SK-N-SH (cell line): Measurements from ENCODE around the gene WTAP. TPM values are rescaled to one million over a fixed set of nuclear protein-coding genes. Genes with fewer than 3 reads are reported as not detected.
A peak's percentile ranks its signal among the peaks of the same experiment; 100 is the strongest.

Experiments used
- CTCF ChIA-PET: fragments of 300-600, 350-600 bp; formaldehyde crosslinking; extraction: SDS; loops from one replicate; lab custom pipeline; 2021; lab: Yijun Ruan, JAX
- POLR2A ChIA-PET: fragments of 350-600 bp; sonication (Branson Sonifier 250); formaldehyde crosslinking; extraction: SDS; loops from one replicate; lab custom pipeline; 2020; ENCODE audit warnings: antibody characterized with exemption, inconsistent platforms; lab: Yijun Ruan, JAX
- DNase-seq: peaks from one replicate; pipeline ENCODE4 v3.0.0; 2012
- H2AFZ ChIP-seq: fragments of 200-600 bp; sonication (generic); 2 replicates; pipeline ENCODE4 v1.8.1; 2016; ENCODE audit warnings: antibody characterized with exemption, mild to moderate bottlenecking, low read depth
- H3F3A ChIP-seq: fragments of 200-600 bp; sonication (generic); replicated peaks from 2 replicates; pipeline ENCODE3; 2016; ENCODE audit warnings: antibody characterized with exemption, mild to moderate bottlenecking; ENCODE audit not compliant: insufficient read depth
- H3K27ac ChIP-seq, 2 experiments: fragments of 200-500 bp in 1 of 2; fragments of 200-600 bp in 1 of 2; sonication (Bioruptor generic) in 1 of 2; sonication (generic), shearing (Covaris generic) in 1 of 2; 2 replicates each; pipeline versions ENCODE4 v1.5.1 to v1.6.1; 2014 to 2016; ENCODE audit warnings: low read depth in 2 of 2, inconsistent platforms in 1 of 2, low read length in 1 of 2, mild to moderate bottlenecking in 1 of 2, mixed read lengths in 1 of 2
- H3K27me3 ChIP-seq: fragments of 200-600 bp; sonication (generic), shearing (Covaris generic); 2 replicates; pipeline ENCODE4 v1.6.1; 2016; ENCODE audit warnings: mixed run types; ENCODE audit not compliant: insufficient read depth
- H3K36me3 ChIP-seq, 2 experiments: fragments of 200-500 bp in 1 of 2; fragments of 200-600 bp in 1 of 2; sonication (Bioruptor generic) in 1 of 2; sonication (generic) in 1 of 2; replicated peaks in 1 of 2; 2 replicates each; pipeline versions ENCODE3 to v1.5.1; 2014 to 2016; ENCODE audit warnings: low read length in 1 of 2, mild to moderate bottlenecking in 1 of 2; ENCODE audit not compliant: insufficient read depth in 2 of 2, control insufficient read depth in 1 of 2
- H3K4me1 ChIP-seq, 2 experiments: fragments of 200-500 bp in 1 of 2; fragments of 200-600 bp in 1 of 2; sonication (Bioruptor generic) in 1 of 2; sonication (generic), shearing (Covaris generic) in 1 of 2; 2 replicates each; pipeline versions ENCODE4 v1.5.1 to v1.6.1; 2014 to 2016; ENCODE audit warnings: low read depth in 1 of 2, low read length in 1 of 2, mixed run types in 1 of 2; ENCODE audit not compliant: insufficient read depth in 2 of 2, control insufficient read depth in 1 of 2
- H3K4me2 ChIP-seq: fragments of 200-600 bp; sonication (generic), shearing (Covaris generic); 2 replicates; pipeline ENCODE4 v1.6.1; 2017; ENCODE audit warnings: mixed run types
- H3K4me3 ChIP-seq, 2 experiments: fragments of 200-500 bp in 1 of 2; fragments of 200-600 bp in 1 of 2; sonication (Bioruptor generic) in 1 of 2; sonication (generic), shearing (Covaris generic) in 1 of 2; 2 replicates each; pipeline versions ENCODE4 v1.5.1 to v1.8.1; 2014 to 2016; ENCODE audit warnings: low read depth in 2 of 2, inconsistent platforms in 1 of 2, low read length in 1 of 2, mild to moderate bottlenecking in 1 of 2, mixed read lengths in 1 of 2, moderate library complexity in 1 of 2
- H3K79me2 ChIP-seq: fragments of 200-600 bp; sonication (generic); 2 replicates; pipeline ENCODE4 v1.8.1; 2017; ENCODE audit warnings: mild to moderate bottlenecking; ENCODE audit not compliant: insufficient read depth
- H3K9ac ChIP-seq: fragments of 200-600 bp; sonication (generic); 2 replicates; pipeline ENCODE4 v1.6.1; 2017; ENCODE audit warnings: mixed run types
- H3K9me2 ChIP-seq: fragments of 200-600 bp; sonication (generic); 2 replicates; pipeline ENCODE4 v1.6.1; 2017; ENCODE audit warnings: mixed run types
- H3K9me3 ChIP-seq: fragments of 200-600 bp; sonication (generic); 2 replicates; pipeline ENCODE4 v1.6.1; 2017; ENCODE audit warnings: mixed run types, mild to moderate bottlenecking, moderate library complexity
- H4K20me1 ChIP-seq: fragments of 200-600 bp; sonication (generic); 2 replicates; pipeline ENCODE4 v1.6.1; 2017; ENCODE audit warnings: mild to moderate bottlenecking, mixed run types; ENCODE audit not compliant: insufficient read depth
- CTCF ChIP-seq: fragments of 200-600 bp; sonication (generic); IDR thresholded peaks from 2 replicates; pipeline ENCODE4 v1.6.1; 2017; ENCODE audit warnings: antibody characterized with exemption, mild to moderate bottlenecking, moderate library complexity
- EZH2phosphoT487 ChIP-seq: fragments of 200-600 bp; sonication (generic); IDR thresholded peaks from 2 replicates; pipeline ENCODE4 v1.6.1; 2017; ENCODE audit warnings: low read depth, mixed run types, mild to moderate bottlenecking, antibody characterized with exemption, moderate library complexity, borderline replicate concordance
- FOXM1 ChIP-seq: IDR thresholded peaks from 2 replicates; pipeline ENCODE4 v1.4.0; 2012; ENCODE audit warnings: low read depth, mild to moderate bottlenecking
- GABPA ChIP-seq: IDR thresholded peaks from 2 replicates; pipeline ENCODE4 v1.4.0; 2012; ENCODE audit warnings: low read depth, mild to moderate bottlenecking
- GATA2 ChIP-seq: sonication (generic); formaldehyde crosslinking; IDR thresholded peaks from 2 replicates; pipeline ENCODE4 v1.5.0; 2020; ENCODE audit warnings: mild to moderate bottlenecking, missing genetic modification reagents
- IRF3 ChIP-seq: fragments of 150-350 bp; IDR thresholded peaks from 2 replicates; pipeline ENCODE4 v1.6.1; 2016; ENCODE audit warnings: mild to moderate bottlenecking, low read depth, low read length
- JUND ChIP-seq: IDR thresholded peaks from 2 replicates; pipeline ENCODE4 v1.4.0; 2012
- MEF2A ChIP-seq: IDR thresholded peaks from 2 replicates; pipeline ENCODE4 v1.4.0; 2012; ENCODE audit warnings: low read depth, borderline replicate concordance
- NFIC ChIP-seq: IDR thresholded peaks from 2 replicates; pipeline ENCODE4 v1.4.0; 2012; ENCODE audit warnings: borderline replicate concordance
- REST ChIP-seq: IDR thresholded peaks from 2 replicates; pipeline ENCODE4 v1.6.1; 2012; ENCODE audit warnings: mild to moderate bottlenecking, low read depth, low read length, moderate library complexity
- RXRA ChIP-seq: IDR thresholded peaks from 2 replicates; pipeline ENCODE4 v1.4.0; 2012; ENCODE audit warnings: low read depth, mild to moderate bottlenecking, borderline replicate concordance
- SIN3A ChIP-seq: IDR thresholded peaks from 2 replicates; pipeline ENCODE4 v1.6.1; 2012; ENCODE audit warnings: low read depth, mild to moderate bottlenecking, low read length, moderate library complexity, borderline replicate concordance
- SMC3 ChIP-seq: IDR thresholded peaks from 2 replicates; pipeline ENCODE4 v1.6.1; 2012; ENCODE audit warnings: low read depth, low read length, improper control_type of control experiment
- TEAD4 ChIP-seq: IDR thresholded peaks from 2 replicates; pipeline ENCODE4 v1.4.0; 2012; ENCODE audit warnings: mild to moderate bottlenecking, borderline replicate concordance; ENCODE audit not compliant: insufficient read depth
- USF2 ChIP-seq: fragments of 150-350 bp; IDR thresholded peaks from 2 replicates; pipeline ENCODE4 v1.6.1; 2017; ENCODE audit warnings: antibody characterized with exemption, low read length, low read depth, borderline replicate concordance
- ZBTB33 ChIP-seq: IDR thresholded peaks from 2 replicates; pipeline ENCODE4 v1.4.0; 2012; ENCODE audit warnings: low read depth, borderline replicate concordance
- WGBS: methylation state at CpG from one replicate; pipeline ENCODE4 v1.1.6; 2017; ENCODE audit warnings: low lambda C conversion rate; 5-methylcytosine and 5-hydroxymethylcytosine counted together
- polyA plus RNA-seq, 3 experiments: library from polyadenylated mRNA; depleted of rRNA; stranded (reverse); fragments of >200 nt; gene quantifications; 2 replicates each; pipeline ENCODE4 v1.2.3, GENCODE V29; 2012

The WTAP gene
- polyA plus RNA-seq, 1 of the 3 experiments (the other 2 are of a cell fraction): 12.8 TPM

- TF ChIP-seq IRF3 (no peak), EZH2phosphoT487 (no peak), SIN3A (no peak), ZBTB33 (no peak), CTCF (peak; percentile 87), NFIC (no peak), MEF2A (no peak), RXRA (no peak), TEAD4 (no peak), FOXM1 (no peak), JUND (no peak)
- TF ChIP-seq, all 33 proteins: peak for 3
Measured at GRCh38 chr6:159691133-159691962, 36.0 kb upstream of the WTAP start (continued).

GRCh38 chr6:159691963-159692287 lies 35.4 kb upstream of the WTAP start:
- no peak overlapping the region for H2AFZ ChIP-seq

More at GRCh38 chr6:159691963-159692287, 35.4 kb upstream of the WTAP start:
- POLR2A ChIA-PET: interaction anchor here (2.2 kb wide), 1 partner anchor 35 kb away, joined by 12 read pairs; the partner anchor contains the start of gene WTAP
- H3K9ac ChIP-seq: peak overlapping the region; percentile 77; the same call in 1 of the 2 replicates
- no peaks in the 10 kb centered on the region for H3K27me3 ChIP-seq
- H3K4me1 ChIP-seq: peaks cover 5 to 10% of the 10 kb centered on the region in 2 experiments; a peak in 3 of 4 replicates
- peak overlapping the region in 1 of 2 experiments; percentile 68; a peak in 2 of 4 replicates for H3K27ac ChIP-seq
- 50% methylated on average over 7 of the region's 7 CpGs for WGBS
- TF ChIP-seq GATA2 (no peak), REST (no peak), SMC3 (no peak), GABPA (no peak), USF2 (no peak)
- TF ChIP-seq, all 33 proteins: peak for 0
- Histone ChIP-seq H3F3A (peaks cover 4% of the 10 kb centered on the region), H3K4me3 (peak overlapping the region; percentile 74 to 80), H3K4me2 (peak overlapping the region; percentile 97), H3K36me3 (peaks cover 0 to 9% of the 10 kb centered on the region in 2 experiments), H3K9me3 (no peaks in the 10 kb centered on the region), H4K20me1 (no peaks in the 10 kb centered on the region; the same call in 1 of the 2 replicates), H3K79me2 (peaks cover 54% of the 10 kb centered on the region), H3K9me2 (no peaks in the 10 kb centered on the region)
- no peak for DNase-seq
- CTCF ChIA-PET: interaction anchor here (0.6 to 4.4 kb wide), 26 partner anchors 10 to 543 kb away, joined by 3 to 24 read pairs (median 4); partner anchors contain the start of genes MRPL18, TCP1 and WTAP
